Esophagus muscularis mucosa (tissue), 4 donors: Measurements from ENCODE around the gene MYOM3. TPM values are rescaled to one million over a fixed set of nuclear protein-coding genes. Genes with fewer than 3 reads are reported as not detected.
"Not testable (repeated sequence)": the region's sequence is repeated elsewhere in the genome, so short reads cannot be mapped to it uniquely, and the experiment has no call there.

Experiments
- DNase-seq: peaks from one replicate; pipeline ENCODE4 v3.0.0-alpha.2; 2017; ENCODE audit errors: extremely low spot score
- H3K27ac ChIP-seq, 4 donors: fragments of 200-600 bp; sonication (generic); replicated peaks in 1 of 4; 1 replicate in 3 of 4; 2 replicates in 1 of 4; pipeline ENCODE4 v1.5.1; 2016 to 2019; ENCODE audit warnings: mild to moderate bottlenecking in 1 of 4
- H3K27me3 ChIP-seq, 4 donors: fragments of 200-600 bp; sonication (generic); one replicate each; pipeline versions ENCODE4 v1.5.1 to v1.6.0; 2016 to 2019
- H3K36me3 ChIP-seq, 4 donors: fragments of 200-600 bp; sonication (generic); one replicate each; pipeline ENCODE4 v1.5.1; 2016 to 2019
- H3K4me1 ChIP-seq, 4 donors: fragments of 200-600 bp; sonication (generic); one replicate each; pipeline ENCODE4 v1.5.1; 2016 to 2019
- H3K4me3 ChIP-seq, 4 donors: fragments of 200-600 bp; sonication (generic); 1 replicate in 2 of 4; 2 replicates in 2 of 4; pipeline ENCODE4 v1.5.1; 2016 to 2019; ENCODE audit warnings: mild to moderate bottlenecking in 4 of 4, moderate library complexity in 1 of 4
- H3K9me3 ChIP-seq, 4 donors: fragments of 200-600 bp; sonication (generic); 1 replicate in 3 of 4; 2 replicates in 1 of 4; pipeline ENCODE4 v1.5.1; 2016 to 2019
- CTCF ChIP-seq, 3 experiments: fragments of 200-600 bp in 2 of 3; fragments of 450-650 bp in 1 of 3; sonication (generic) in 2 of 3; IDR thresholded peaks; one replicate each; pipeline ENCODE4 v1.5.1; 2017 to 2019; ENCODE audit warnings: antibody characterized with exemption in 3 of 3, mild to moderate bottlenecking in 2 of 3, moderate library complexity in 1 of 3
- EP300 ChIP-seq: sonication (generic); formaldehyde crosslinking; IDR thresholded peaks from one replicate; pipeline ENCODE4 v1.6.1; 2017; ENCODE audit warnings: antibody characterized with exemption
- POLR2A ChIP-seq: fragments of 450-650 bp; IDR thresholded peaks from one replicate; pipeline ENCODE4 v1.6.1; 2017; ENCODE audit warnings: antibody characterized with exemption, moderate library complexity, mild to moderate bottlenecking, low read depth
- POLR2AphosphoS5 ChIP-seq, 2 donors: sonication (generic); formaldehyde crosslinking; IDR thresholded peaks; one replicate each; pipeline ENCODE4 v1.6.1; 2017; ENCODE audit warnings: antibody characterized with exemption in 2 of 2
- WGBS: methylation state at CpG from one replicate; pipeline ENCODE4 v1.1.5; 2018; 5-methylcytosine and 5-hydroxymethylcytosine counted together
- intact Hi-C: fragments of 100-400 bp; cut with DNase I; formaldehyde crosslinking; loops from one replicate; pipeline ENCODE4 v1.15.1; 2023
- total RNA-seq, 4 donors: library from RNA; depleted of rRNA; stranded (reverse); fragments of >200 nt; gene quantifications; one replicate each; pipeline versions ENCODE4 v1.1.0 to v1.2.1, GENCODE V29; 2016

MYOM3 gene
- total RNA-seq, 4 donors from 2014 or later = 0.17 to 2.5 (median 1.4) TPM

GRCh38 chr1:24020025-24020424 is 91.9 kb downstream of the MYOM3 start:
- WGBS = 25% methylated on average over 5 of the region's 5 CpGs
- peaks cover 68 to 83% (median 79%) of the 10 kb centered on the region in 4 donors for H3K4me1 ChIP-seq
- no peaks in the 10 kb centered on the region for H3K9me3 ChIP-seq
- H3K27ac ChIP-seq = peak overlapping the region; percentile 89 to 93 (median 92)
- H3K4me3 ChIP-seq = no peak overlapping the region
- DNase-seq = no peak
- no peaks in the 10 kb centered on the region for H3K36me3 ChIP-seq
- intact Hi-C loops = no loop called here
- peak in 1 of 2 donors; percentile 5 for TF ChIP-seq POLR2AphosphoS5 (IDR thresholded peaks at IDR 0.05)
- no peak for TF ChIP-seq CTCF (IDR thresholded peaks at IDR 0.05)
- no peak for TF ChIP-seq EP300
- no peak for TF ChIP-seq POLR2A
- no peaks in the 10 kb centered on the region for H3K27me3 ChIP-seq

DNA sequence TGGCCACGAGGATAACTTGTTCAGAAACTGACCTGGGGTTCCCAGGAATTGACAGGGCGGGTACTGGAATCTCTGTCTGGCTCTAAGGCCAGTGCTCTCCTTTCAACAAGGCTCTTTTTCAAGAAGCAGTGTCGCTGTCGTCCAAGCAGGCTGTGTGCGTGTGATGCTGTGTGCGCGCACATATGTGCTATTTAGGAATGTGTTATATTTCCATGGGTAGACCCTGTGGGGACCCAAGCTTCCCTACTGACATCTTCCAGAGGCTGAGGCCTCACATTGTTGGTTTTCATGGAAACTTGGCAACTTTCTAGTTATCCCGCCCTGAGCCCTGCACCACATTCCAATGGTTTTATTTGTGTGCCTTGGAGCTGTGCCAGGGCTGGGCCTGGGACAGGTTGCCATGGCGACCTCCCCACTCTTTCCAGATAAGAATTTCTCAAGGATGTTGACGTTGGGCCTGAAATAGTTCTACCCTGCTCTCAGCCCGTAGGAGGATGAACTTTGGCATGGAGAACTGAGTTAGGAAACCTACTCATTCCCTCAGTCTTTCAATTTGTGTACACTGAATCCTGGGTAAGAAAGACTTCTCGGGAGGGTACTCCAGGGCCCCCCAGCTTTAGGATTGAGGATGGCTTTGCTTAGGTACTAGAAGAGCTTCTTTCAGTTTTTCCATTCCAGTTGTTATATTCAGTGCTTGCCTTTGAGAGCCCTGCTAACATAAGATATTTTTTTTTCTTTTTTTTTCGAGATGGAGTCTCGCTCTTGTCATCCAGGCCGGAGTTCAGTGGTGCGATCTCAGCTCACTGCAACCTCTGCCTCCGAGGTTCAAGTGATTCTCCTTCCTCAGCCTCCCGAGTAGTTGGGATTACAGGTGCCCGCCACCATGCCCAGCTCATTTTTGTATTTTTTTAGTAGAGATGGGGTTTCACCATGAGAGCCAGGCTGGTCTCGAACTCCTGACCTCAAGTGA is 93.0 kb downstream of the MYOM3 start:
- H3K4me1 ChIP-seq = peaks cover 69 to 87% (median 80%) of the 10 kb centered on the region in 4 donors
- no peaks in the 10 kb centered on the region for H3K9me3 ChIP-seq
- intact Hi-C loops = loop anchor here (5.0 kb wide), 1 partner anchor 37 kb away; the partner anchor contains the start of gene SRSF10
- H3K4me3 ChIP-seq = peak overlapping the region; percentile 5 to 34 (median 14)
- TF ChIP-seq POLR2AphosphoS5 (IDR thresholded peaks at IDR 0.05) = peak; percentile 89 to 92
- TF ChIP-seq POLR2A = no peak
- no peak for TF ChIP-seq EP300
- peak in 1 of 3 experiments; percentile 3 for TF ChIP-seq CTCF (IDR thresholded peaks at IDR 0.05)
- H3K36me3 ChIP-seq = no peaks in the 10 kb centered on the region
- DNase-seq = peak; percentile 98
- WGBS = 22% methylated on average over 20 of the region's 20 CpGs
- H3K27ac ChIP-seq = peak overlapping the region; percentile 89 to 93 (median 92)
- H3K27me3 ChIP-seq = no peaks in the 10 kb centered on the region

DNA sequence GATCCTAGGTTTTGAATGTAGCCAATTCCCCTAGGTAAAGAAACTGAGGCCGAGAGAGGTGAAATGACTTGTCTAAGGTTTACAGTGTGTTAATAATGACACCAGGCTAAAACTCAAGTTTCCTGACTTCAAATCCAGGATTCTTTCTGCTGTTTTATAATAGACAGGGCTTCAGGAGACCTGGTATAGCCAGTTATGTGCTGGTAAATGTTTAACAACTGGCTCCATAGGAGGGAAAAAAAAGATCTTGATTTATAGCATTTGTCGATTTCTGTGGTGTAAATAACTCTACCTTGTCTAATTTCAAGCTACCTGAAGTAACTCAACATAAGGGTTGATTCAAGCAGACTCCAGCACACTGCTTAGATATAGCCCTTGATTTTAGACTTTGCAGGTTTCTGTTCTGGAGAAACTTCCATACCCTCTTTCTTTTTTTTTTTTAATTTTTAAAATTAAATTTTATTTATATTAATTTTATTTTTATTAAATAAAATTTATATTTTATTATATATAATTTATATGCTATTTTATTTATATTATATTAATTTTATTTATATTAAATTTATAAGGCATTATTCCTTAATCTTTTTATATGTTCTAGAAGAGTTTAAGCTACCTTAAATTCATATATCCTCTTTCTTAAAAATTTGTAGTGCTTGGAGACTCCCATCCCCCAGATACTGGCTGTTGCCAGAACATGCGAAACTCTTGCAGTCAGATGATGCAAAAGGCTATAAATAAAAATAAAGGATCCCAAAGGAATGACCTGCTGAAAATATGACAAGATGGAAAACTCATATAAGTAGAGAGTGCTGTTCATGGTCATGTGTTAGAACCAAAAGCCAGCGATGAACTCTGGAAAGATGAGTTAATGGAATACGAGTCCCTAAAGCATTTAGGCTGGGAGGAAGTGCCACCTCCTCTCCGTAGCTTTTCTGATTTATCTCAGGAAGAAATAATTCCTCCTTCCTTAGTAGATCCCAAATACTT is 96.4 kb downstream of the MYOM3 start:
- intact Hi-C loops = loop anchor here (5.0 kb wide), 1 partner anchor 33 kb away; the partner anchor contains the start of gene SRSF10
- no peaks in the 10 kb centered on the region for H3K27me3 ChIP-seq
- DNase-seq = no peak
- 29% methylated on average over 6 of the region's 6 CpGs for WGBS
- peaks cover 52 to 57% (median 53%) of the 10 kb centered on the region in 4 donors for H3K4me1 ChIP-seq
- no peaks in the 10 kb centered on the region for H3K9me3 ChIP-seq
- H3K4me3 ChIP-seq = no peak overlapping the region
- no peaks in the 10 kb centered on the region for H3K36me3 ChIP-seq
- H3K27ac ChIP-seq = peak overlapping the region; percentile 89 to 93 (median 92)
- TF ChIP-seq CTCF (IDR thresholded peaks at IDR 0.05) (no peak), POLR2AphosphoS5 (IDR thresholded peaks at IDR 0.05) (peak; percentile 50 to 68), EP300 (no peak)

DNA sequence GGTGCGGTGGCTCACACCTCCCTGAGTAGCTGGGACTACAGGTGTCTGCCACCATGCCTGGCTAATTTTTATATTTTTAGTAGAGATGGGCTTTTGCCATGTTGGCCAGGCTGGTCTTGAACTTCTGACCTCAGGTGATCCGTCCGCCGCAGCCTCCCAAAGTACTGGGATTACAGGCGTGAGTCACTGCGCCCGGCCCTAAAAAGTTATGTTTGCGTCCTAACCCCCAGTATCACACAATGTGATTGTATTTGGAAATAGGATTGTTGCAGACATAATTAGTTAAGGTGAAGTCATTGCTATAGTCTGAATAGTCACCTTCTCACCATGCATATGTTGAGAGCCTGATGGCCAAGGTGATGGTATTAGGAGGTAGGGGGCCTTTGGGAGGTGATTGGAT is 99.1 kb downstream of the MYOM3 start:
- 100% methylated on average over 8 of the region's 8 CpGs for WGBS
- H3K27me3 ChIP-seq, intact Hi-C loops, H3K27ac ChIP-seq, H3K36me3 ChIP-seq, DNase-seq, H3K9me3 ChIP-seq, H3K4me3 ChIP-seq: not testable (repeated sequence)
- H3K4me1 ChIP-seq = peaks cover 27 to 37% (median 34%) of the 10 kb centered on the region in 4 donors
